GM12873 (cell line): ENCODE results near the gene CASZ1.

ENCODE experiments used
- TF ChIP-seq, protein P1 (sequence below): IDR thresholded peaks from 2 replicates; pipeline ENCODE4 v1.5.1; 2012; ENCODE audit warnings: low read depth, mild to moderate bottlenecking, moderate library complexity, low read length, control low read depth; ENCODE audit not compliant: insufficient read depth; ENCODE audit errors: missing control alignments

The CASZ1 gene

DNA sequence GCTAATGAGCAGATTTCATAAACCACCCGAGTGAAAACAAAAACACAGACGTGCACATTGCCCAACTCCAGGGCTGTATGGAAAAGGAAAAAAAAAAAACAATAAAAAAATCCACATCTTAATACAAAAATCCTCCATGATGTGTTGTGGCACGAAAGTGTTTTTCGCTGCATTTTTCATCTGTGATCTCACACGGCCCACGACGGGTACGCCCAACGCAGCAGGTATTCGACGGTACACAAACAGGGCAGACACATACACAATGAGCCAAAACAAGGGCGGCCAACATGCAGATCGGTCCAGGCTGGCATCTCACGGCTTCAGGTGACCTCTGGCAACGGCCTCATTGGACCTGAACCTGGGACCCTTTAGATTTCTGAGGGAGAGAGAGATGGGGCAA is 31.1 kb downstream of the CASZ1 start:
- TF ChIP-seq, protein P1, sequence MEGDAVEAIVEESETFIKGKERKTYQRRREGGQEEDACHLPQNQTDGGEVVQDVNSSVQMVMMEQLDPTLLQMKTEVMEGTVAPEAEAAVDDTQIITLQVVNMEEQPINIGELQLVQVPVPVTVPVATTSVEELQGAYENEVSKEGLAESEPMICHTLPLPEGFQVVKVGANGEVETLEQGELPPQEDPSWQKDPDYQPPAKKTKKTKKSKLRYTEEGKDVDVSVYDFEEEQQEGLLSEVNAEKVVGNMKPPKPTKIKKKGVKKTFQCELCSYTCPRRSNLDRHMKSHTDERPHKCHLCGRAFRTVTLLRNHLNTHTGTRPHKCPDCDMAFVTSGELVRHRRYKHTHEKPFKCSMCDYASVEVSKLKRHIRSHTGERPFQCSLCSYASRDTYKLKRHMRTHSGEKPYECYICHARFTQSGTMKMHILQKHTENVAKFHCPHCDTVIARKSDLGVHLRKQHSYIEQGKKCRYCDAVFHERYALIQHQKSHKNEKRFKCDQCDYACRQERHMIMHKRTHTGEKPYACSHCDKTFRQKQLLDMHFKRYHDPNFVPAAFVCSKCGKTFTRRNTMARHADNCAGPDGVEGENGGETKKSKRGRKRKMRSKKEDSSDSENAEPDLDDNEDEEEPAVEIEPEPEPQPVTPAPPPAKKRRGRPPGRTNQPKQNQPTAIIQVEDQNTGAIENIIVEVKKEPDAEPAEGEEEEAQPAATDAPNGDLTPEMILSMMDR: no peak

DNA sequence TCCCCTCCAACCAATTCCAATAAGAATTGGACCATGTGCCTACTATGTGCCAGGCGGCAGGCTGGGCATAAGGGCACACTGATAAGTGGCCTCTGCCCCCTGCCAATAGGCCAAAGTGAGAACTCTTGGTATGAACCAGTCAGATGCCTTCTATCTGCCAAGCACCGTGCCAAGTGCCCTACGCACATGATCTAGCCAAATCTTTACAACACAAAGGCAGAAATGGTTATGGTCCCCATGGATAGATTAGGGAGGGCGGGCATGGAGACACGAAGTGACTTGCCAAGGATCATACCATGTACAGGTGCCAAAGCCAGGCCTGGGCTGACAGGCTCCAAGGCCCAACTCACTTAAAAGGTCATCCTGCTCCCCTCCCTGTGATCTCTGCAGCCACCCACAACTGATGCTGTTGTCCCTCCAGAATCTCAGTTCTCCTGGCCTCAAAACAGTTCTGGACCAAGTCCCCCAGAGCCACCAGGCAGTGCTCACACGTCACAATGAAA is 32.1 kb downstream of the CASZ1 start:
- TF ChIP-seq, protein P1: no peak

DNA sequence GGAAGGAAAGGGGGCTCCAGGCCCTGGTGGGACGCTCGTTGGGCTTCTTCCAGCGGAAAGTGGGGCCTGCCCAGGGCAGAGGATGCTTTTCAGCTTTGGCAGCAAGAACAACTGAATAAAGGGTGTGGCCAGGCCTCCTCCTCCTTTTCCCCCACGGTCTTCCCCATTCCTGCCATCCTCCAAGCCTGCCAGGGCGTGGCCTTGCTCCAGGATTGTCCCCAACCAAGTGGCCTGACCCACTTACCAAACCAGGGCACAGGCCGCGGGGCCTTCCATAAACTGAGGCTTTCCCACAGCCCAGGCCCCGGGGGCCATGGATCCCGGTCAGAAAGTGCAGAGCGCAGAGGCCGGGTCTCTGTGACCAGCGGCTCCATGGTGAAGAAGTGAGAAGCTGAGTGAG is 33.6 kb downstream of the CASZ1 start:
- TF ChIP-seq, protein P1: no peak

DNA sequence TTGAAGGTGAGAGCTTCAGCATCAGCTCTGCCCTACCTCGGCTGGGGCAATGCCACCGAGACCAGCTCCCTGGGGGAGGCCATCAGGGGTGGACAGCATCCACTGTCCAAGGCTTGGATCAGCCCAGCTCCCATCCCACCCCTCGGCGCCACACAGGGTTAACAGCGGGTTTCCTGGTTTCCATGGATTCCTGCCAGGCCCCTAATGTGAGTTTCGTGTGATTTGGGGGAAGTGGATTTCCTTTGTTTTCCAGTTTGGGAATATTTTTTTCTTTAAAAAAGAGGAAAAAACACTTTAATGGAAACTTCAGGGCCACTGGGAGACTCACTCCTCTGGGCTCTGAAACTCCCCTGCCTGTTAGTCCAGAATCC is 34.3 kb downstream of the CASZ1 start:
- TF ChIP-seq, protein P1: no peak

DNA sequence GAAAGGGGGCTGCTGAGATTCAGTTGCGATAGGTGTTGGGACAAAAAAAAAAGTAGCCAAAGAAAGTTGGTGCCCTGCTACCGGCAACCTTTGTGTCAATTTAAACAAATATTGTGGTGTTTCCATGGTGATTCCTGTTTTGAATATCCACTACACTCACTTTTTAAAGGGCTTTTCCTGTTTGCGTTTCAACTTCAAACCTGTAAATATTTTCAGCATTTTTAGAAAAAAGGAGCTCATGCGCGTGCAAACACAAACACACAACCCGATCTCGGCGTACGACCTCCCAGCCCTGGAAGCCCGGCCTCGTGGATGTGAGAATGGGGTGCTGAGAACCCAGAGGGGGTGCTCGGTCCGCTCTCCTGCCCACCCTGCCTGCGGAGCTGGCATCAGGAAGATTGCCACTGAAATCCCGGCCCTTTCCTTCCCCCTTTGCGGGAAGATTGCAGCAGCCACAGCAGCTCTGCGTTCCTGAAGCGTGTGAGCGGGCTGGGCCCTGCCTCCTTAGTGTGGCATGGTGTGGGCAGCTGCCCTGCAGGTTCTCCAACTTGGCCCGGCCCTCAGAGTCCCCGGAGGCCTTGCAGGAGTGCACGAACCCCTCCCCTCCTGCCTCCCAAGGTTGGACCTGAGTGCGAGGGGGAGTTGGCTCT is 34.8 kb downstream of the CASZ1 start:
- TF ChIP-seq, protein P1: no peak

DNA sequence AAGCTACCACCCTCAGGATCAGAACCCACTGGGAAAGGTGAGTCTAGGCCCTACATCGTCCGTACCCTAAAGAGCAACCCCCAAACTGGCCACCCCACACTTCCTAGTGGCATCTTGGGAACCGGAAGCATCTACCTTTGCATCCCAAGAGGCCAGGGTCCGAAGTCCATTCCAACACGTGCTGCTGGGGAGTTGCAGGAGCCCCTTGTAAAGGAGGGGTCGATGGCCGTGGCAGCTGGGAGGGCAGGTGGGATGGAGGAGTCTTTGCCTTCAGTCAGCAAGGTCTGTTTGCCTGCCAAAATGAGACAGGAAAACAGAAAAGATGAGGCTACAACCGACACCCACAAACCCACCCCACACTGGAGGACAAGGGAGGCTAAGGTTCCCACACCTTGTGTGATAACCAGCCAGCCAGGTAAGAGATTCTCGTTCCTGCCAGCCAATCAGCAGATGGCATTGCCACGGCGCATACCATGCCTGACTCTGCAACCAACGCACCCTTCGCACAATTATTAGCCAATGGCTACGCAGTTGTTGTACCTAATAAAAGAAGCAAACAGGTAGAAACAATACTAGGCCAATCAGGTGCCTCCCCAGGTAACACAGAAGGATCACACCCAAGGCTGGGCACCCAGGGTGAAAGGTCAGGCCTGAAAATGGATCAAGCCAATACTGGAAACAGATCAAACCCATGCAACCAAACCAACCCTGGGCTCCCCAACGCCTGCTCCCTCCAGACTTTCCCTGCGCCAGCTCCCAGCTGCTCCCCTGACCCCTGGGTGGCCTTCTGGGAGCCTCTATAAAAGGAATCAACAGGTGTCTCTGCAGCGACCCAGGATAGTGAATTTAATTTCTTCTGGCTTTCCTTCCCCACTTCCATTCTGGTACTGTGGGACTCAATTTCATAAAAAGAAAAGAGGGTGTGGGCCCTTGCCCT is 35.6 kb downstream of the CASZ1 start:
- TF ChIP-seq, protein P1: no peak

DNA sequence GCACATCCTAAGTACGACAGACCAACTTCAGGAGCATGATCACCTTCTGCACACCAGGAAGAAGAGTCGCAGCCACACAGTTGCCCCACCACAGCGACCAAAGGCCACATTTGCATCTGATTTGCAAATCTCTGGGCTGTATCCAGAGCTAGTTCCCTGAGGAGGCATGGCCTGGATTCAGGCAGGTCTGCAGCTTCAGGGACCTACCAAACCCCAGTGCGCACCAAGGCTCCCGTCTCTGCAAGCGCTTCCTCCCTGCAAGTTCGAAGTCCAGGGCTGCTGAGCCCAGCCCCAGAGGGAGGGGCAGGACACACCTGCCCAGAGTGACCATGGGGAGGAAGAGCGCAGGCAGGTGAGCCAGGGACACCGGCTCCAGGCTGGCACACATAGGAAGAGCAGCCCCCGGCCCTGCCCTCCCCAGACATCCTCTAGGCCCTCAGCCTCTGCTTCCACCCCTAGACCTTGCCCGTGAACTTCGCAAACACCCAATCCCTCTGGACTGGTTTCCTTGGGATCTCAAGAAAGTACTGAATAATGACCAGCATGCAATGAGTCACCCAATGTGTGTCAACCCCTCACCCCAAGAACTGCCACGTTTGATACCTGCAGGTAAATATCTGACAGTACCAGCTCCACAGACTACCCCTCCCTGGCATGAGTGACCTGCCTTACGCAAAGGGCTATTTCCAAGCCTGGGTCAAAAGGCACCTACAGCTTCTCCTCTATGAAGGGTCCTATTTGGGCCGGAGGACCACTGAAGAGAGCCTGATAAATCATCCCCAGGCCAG is 36.8 kb downstream of the CASZ1 start:
- TF ChIP-seq, protein P1: no peak
